Gastrocnemius medialis (tissue), 4 donors: ENCODE results near the gene PIK3R2.

Source experiments
- POLR2A ChIP-seq, 2 donors: fragments of 450-650 bp; IDR thresholded peaks; one replicate each; pipeline ENCODE4 v1.6.1; 2017; ENCODE audit warnings: antibody characterized with exemption in 2 of 2, mild to moderate bottlenecking in 2 of 2, moderate library complexity in 2 of 2
- TF ChIP-seq, protein P1 (sequence below), 5 experiments: fragments of 450-650 bp in 3 of 5; fragments of 200-600 bp in 2 of 5; sonication (generic) in 2 of 5; IDR thresholded peaks in 4 of 5; conservative IDR thresholded peaks in 1 of 5; 1 replicate in 4 of 5; 2 replicates in 1 of 5; pipeline ENCODE4 v1.5.1; 2016 to 2019; ENCODE audit warnings: antibody characterized with exemption in 5 of 5, mild to moderate bottlenecking in 3 of 5, moderate library complexity in 3 of 5

DNA sequence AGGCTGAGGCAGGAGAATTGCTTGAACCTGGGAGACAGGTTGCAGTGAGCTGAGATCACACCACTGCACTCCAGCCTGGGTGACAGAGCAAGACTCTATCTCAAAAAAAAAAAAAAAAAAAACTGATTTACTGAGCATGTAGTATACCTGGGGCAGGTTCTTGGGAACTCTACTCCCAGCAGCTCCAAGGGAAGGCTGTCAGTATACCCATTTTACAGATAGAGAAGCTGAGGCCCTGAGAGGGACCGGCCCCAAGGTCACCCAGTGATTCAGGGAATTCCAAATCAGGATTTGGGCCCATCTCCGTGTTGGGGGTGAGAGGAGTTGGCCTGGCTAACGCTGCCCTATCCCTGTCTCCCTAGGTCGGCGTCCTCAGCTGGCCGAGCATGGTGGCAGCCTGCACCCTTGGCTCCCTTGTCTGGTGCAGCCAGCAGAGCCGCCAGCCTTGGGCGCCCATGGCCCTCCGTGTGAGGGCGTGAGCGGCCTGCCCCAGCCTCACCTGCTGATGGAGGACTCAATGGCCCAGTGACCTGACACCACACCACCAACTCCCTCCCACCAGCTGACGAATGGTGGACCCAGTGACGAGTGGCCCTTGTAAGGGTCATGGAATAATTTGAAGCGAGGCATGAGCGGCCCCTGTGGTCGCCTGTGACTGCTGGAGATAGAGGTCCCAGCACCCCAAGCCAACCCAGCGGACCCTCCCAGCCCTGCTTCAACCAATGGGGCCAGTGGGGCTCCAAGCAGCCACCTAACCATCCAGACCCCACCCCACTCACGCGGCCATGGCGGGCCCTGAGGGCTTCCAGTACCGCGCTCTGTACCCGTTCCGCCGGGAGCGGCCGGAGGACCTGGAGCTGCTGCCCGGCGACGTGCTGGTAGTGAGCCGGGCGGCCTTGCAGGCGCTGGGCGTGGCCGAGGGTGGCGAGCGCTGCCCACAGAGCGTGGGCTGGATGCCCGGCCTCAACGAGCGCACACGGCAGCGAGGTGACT is 2.4 kb downstream of the PIK3R2 start:
- TF ChIP-seq, protein P1, sequence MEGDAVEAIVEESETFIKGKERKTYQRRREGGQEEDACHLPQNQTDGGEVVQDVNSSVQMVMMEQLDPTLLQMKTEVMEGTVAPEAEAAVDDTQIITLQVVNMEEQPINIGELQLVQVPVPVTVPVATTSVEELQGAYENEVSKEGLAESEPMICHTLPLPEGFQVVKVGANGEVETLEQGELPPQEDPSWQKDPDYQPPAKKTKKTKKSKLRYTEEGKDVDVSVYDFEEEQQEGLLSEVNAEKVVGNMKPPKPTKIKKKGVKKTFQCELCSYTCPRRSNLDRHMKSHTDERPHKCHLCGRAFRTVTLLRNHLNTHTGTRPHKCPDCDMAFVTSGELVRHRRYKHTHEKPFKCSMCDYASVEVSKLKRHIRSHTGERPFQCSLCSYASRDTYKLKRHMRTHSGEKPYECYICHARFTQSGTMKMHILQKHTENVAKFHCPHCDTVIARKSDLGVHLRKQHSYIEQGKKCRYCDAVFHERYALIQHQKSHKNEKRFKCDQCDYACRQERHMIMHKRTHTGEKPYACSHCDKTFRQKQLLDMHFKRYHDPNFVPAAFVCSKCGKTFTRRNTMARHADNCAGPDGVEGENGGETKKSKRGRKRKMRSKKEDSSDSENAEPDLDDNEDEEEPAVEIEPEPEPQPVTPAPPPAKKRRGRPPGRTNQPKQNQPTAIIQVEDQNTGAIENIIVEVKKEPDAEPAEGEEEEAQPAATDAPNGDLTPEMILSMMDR (IDR thresholded peaks at IDR 0.05 in 4 of 5, conservative IDR thresholded peaks at IDR 0.05 in 1 of 5): no peak
- TF ChIP-seq POLR2A (IDR thresholded peaks at IDR 0.05): no peak
